ENCODE measurements around the gene GRK1.

- TF ChIP-seq CTCF (IDR thresholded peaks at IDR 0.05; ENCODE audit: insufficient read depth, low read depth, low read length) (no peak), EZH2 (IDR thresholded peaks at IDR 0.05; ENCODE audit: insufficient read depth, low read length) (no peak)
Measured at GRCh38 chr13:113659337-113659736, 7.7 kb upstream of the GRK1 start.
